ENCODE data around the gene TMCC1.

GRCh38 chr3:129936757-129937156 lies 43.2 kb upstream of the TMCC1 start:
- TF ChIP-seq CTCF (IDR thresholded peaks at IDR 0.05), result no peak
- TF ChIP-seq POLR2A (IDR thresholded peaks at IDR 0.05), result no peak
